BE2C (cell line): Measurements from ENCODE around the gene A3GALT2.
A peak's percentile ranks its signal among the peaks of the same experiment; 100 is the strongest.

Experiments used
- DNase-seq: peaks from one replicate; pipeline ENCODE4 v3.0.0-alpha.2; 2020
- H3K27me3 ChIP-seq: fragments of 250-450 bp; sonication (Bioruptor Pico); 2 replicates; pipeline ENCODE4 v1.5.1; 2020; ENCODE audit warnings: mild to moderate bottlenecking
- H3K36me3 ChIP-seq: fragments of 250-450 bp; sonication (Bioruptor Pico); 2 replicates; pipeline ENCODE4 v1.5.1; 2020; ENCODE audit warnings: mild to moderate bottlenecking
- H3K4me1 ChIP-seq: fragments of 250-450 bp; sonication (Bioruptor Pico); 2 replicates; pipeline ENCODE4 v1.5.1; 2020
- H3K4me3 ChIP-seq: 2 replicates; pipeline ENCODE4 v1.5.1; 2011; ENCODE audit warnings: low read depth, low read length
- H3K9me3 ChIP-seq: fragments of 250-450 bp; sonication (Bioruptor Pico); 2 replicates; pipeline ENCODE4 v1.5.1; 2020
- TF ChIP-seq, protein P1 (sequence below): IDR thresholded peaks from 2 replicates; pipeline ENCODE4 v1.5.1; 2012; ENCODE audit warnings: mild to moderate bottlenecking, low read depth, low read length

Gene A3GALT2

DNA sequence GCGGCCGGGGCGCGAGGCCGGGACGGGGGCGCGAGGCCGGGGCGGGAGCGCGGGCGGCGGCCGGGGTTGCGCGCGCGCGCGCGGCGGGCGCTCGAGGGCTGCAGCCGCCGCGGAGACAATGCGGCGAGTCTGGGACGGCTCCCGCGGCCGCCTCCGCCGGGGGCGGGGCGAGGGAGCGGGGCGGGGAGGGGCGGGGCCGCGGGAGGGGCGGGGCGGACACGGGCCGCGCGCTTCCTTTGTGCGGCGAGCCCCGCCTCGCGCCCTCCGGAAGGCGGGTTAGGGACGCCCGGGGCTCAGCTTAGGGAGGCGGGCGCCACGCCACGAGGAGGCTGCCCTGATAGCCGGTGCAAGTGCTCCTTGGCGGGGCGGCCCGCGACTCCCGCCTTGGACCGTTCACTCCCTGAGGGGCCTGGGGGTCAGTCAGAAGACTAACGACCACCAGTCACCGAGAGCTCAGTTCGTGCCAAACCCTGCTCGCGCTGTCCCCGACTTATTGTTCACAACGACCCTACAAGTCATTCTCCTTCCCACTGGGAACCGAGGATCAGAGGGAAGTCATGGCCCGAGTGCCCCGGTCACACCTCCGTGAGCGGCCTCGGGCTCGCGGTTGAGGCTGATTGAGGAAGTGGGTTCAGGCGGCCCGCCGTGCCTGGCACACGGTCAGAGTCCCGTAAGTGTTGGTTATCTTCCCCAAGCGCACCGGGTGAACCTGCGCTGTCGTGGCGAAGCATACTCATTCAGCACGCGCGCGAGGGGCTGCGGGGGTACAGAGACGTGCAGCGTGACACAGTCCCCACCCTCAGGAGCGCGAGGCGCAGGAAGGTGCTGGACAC, 29.1 kb upstream of the A3GALT2 start:
- Histone ChIP-seq H3K9me3 (no peaks in the 10 kb centered on the region), H3K4me1 (no peaks in the 10 kb centered on the region)
- peak; percentile 86 for DNase-seq

DNA sequence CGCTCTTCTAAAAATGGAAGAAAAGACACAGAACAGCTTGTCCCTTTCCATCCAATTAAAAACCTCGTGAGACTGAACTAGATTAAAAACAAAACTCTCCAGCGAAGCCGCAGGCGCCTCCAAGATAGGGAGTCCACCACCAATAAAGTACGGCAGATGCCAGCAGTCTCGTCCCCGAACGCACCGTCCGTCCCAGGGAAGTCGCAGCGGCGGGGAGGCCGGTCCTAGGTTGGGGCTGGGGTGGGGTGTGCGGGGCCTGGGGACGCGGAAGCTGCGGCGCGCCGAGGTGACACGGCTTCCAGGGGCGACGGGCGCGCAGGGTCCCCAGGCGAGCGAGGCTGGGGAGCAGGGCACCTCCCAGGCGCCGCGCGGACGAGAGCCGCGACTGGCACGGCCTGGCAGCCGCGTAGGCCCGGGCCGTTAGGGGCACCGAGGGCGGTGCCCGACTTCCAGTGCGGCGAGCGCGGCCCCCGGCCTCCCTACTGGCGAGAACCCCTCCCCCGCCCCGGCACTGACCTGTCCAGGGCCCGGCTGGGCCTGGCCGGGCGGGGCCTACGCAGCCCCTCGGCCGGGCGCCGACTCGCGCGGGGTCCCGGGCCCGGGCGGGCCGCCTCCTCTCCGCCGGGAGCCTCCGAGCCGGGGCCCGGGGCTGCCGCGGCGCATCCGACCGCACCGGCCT, 28.3 kb upstream of the A3GALT2 start:
- TF ChIP-seq, protein P1, sequence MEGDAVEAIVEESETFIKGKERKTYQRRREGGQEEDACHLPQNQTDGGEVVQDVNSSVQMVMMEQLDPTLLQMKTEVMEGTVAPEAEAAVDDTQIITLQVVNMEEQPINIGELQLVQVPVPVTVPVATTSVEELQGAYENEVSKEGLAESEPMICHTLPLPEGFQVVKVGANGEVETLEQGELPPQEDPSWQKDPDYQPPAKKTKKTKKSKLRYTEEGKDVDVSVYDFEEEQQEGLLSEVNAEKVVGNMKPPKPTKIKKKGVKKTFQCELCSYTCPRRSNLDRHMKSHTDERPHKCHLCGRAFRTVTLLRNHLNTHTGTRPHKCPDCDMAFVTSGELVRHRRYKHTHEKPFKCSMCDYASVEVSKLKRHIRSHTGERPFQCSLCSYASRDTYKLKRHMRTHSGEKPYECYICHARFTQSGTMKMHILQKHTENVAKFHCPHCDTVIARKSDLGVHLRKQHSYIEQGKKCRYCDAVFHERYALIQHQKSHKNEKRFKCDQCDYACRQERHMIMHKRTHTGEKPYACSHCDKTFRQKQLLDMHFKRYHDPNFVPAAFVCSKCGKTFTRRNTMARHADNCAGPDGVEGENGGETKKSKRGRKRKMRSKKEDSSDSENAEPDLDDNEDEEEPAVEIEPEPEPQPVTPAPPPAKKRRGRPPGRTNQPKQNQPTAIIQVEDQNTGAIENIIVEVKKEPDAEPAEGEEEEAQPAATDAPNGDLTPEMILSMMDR, result no peak
- H3K4me3 ChIP-seq, result peak overlapping the region; percentile 73
- no peaks in the 10 kb centered on the region for H3K27me3 ChIP-seq
- no peaks in the 10 kb centered on the region for H3K36me3 ChIP-seq
- peak; percentile 21 for DNase-seq
- no peaks in the 10 kb centered on the region for H3K4me1 ChIP-seq
- H3K9me3 ChIP-seq, result no peaks in the 10 kb centered on the region

More for the DNA sequence above, 29.1 kb upstream of the A3GALT2 start:
- H3K27me3 ChIP-seq, result no peaks in the 10 kb centered on the region
- TF ChIP-seq, protein P1, result no peak
- H3K36me3 ChIP-seq, result no peaks in the 10 kb centered on the region
- peak overlapping the region; percentile 69 for H3K4me3 ChIP-seq

DNA sequence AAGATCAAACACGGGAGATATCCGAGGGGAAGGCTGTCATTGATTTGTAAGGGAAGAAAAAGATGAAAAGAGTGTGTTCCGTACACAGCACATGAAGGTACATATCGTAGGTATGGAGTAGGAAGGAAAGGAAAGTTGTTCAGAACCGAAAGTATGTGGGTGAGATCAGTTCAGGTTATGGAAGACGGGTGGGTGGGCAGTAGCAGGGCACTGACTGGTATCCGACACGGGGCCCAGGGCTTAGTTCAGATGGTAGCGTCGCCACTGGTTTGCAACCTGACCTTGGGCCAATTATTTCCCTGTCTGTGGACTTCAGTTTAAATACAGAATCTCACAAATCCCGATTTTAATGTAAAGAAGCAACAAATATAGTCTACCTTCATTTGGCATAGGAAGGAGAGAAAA, 27.8 kb upstream of the A3GALT2 start:
- no peaks in the 10 kb centered on the region for H3K9me3 ChIP-seq
- H3K36me3 ChIP-seq, result no peaks in the 10 kb centered on the region
- TF ChIP-seq, protein P1, result no peak
- no peak for DNase-seq
- peak overlapping the region; percentile 73 for H3K4me3 ChIP-seq
- no peaks in the 10 kb centered on the region for H3K27me3 ChIP-seq
- no peaks in the 10 kb centered on the region for H3K4me1 ChIP-seq

GRCh38 chr1:33348194-33348593, 27.3 kb upstream of the A3GALT2 start:
- peak overlapping the region; percentile 73 for H3K4me3 ChIP-seq
- no peaks in the 10 kb centered on the region for H3K36me3 ChIP-seq
- H3K9me3 ChIP-seq, result no peaks in the 10 kb centered on the region
- TF ChIP-seq, protein P1, result no peak
- H3K27me3 ChIP-seq, result no peaks in the 10 kb centered on the region
- H3K4me1 ChIP-seq, result no peaks in the 10 kb centered on the region
- DNase-seq, result no peak

DNA sequence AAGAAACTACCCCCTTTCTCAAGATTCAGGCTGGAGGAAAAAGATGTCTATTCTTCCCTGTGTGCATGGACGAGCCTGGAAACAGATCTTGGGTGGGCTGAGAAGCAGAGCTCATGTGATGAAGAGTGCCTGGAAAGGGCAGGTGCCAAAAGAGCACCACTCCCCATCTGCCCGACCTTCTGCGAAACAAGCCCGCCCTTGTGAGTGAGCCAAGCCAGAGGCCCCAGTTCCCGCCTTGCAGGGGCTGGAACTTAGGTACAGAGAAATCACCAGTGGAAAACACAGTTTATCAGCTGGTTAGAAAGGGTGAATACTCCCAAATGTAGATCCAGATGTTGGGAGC, 26.7 kb upstream of the A3GALT2 start:
- no peaks in the 10 kb centered on the region for H3K27me3 ChIP-seq
- H3K4me3 ChIP-seq, result peak overlapping the region; percentile 73
- peaks cover 1% of the 10 kb centered on the region; the same call in 1 of the 2 replicates for H3K4me1 ChIP-seq
- no peaks in the 10 kb centered on the region for H3K36me3 ChIP-seq
- TF ChIP-seq, protein P1, result no peak
- no peaks in the 10 kb centered on the region for H3K9me3 ChIP-seq
- no peak for DNase-seq
